HG03103 (cell line): Measurements from ENCODE around the gene MCM3.

Source experiments
- ATAC-seq: cut with Tn5 transposase; IDR thresholded peaks from one replicate; pipeline ENCODE4 v1.9.1; 2021; ENCODE audit warnings: low read depth; ENCODE audit not compliant: unreplicated experiment

MCM3 gene

GRCh38 chr6:52304983-52305390, 20.4 kb upstream of the MCM3 start:
- ATAC-seq: peak; percentile 43

GRCh38 chr6:52303178-52303577, 18.6 kb upstream of the MCM3 start:
- no peak for ATAC-seq

GRCh38 chr6:52301326-52301725, 16.8 kb upstream of the MCM3 start:
- no peak for ATAC-seq

GRCh38 chr6:52300489-52300931, 16.0 kb upstream of the MCM3 start:
- ATAC-seq: no peak

GRCh38 chr6:52299653-52300052, 15.1 kb upstream of the MCM3 start:
- no peak for ATAC-seq

DNA sequence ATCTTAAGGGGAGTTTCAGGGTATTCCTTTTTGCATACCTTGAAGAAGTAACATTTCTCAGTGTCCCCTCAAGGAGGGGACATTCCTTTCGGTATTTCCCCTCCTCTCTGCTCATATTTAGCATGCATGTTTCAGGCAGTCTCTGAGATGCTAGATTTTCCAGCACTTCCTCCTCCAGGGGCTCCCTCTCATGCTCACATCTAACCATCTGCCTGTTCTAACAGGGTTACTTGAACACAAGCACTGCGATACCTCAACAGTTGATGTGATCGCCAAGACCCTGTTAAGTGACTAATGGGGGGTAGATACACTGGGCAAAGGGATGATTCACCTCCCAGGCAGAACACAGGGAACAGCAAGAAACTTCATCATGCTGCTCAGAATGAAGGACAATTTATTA, 12.9 kb upstream of the MCM3 start:
- ATAC-seq: no peak

GRCh38 chr6:52293067-52293466, 8.5 kb upstream of the MCM3 start:
- ATAC-seq: no peak

DNA sequence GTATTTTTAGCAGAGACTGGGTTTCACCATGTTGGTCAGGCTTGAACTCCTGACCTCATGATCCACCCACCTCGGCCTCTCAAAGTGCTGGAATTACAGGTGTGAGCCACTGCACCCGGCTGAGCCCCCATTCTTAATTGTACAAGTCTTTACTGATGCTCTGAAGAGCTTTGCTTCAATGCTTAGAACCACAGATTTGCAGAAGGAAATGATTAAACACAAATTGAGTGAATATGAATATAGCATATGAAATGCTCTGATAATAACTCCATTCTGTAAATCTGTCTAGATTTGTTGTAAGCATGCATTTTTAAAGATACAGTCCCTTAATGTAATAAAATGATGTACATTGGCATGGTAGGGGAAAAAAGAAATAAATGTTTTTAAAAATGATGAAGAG, 4.3 kb upstream of the MCM3 start:
- no peak for ATAC-seq

GRCh38 chr6:52288216-52288615, 3.7 kb upstream of the MCM3 start:
- no peak for ATAC-seq

- ATAC-seq: no peak
These were observed 2.4 kb upstream of the MCM3 start for GRCh38 chr6:52286798-52287432.

- no peak for ATAC-seq
These were observed 881 bp upstream of the MCM3 start for GRCh38 chr6:52285177-52286068.

DNA sequence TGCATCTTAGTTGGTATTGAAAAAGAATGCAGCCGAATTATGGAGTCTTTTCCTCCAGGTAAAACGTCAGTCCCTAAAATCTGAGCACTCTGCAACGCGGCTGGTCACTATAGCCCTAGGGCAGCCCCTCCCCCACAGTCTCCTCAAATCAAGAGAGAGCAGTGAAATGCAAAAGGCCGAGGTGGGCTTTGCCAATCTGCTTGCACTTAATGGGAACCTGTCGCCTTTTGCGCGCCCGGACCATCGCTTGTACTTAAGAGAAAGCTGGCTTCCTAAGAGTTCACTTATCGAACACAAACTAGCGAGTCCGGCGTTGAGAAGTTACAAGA, 447 bp downstream of the MCM3 start:
- peak; percentile 2 for ATAC-seq

- ATAC-seq: no peak
These were observed 1.4 kb downstream of the MCM3 start for GRCh38 chr6:52283111-52283510.

DNA sequence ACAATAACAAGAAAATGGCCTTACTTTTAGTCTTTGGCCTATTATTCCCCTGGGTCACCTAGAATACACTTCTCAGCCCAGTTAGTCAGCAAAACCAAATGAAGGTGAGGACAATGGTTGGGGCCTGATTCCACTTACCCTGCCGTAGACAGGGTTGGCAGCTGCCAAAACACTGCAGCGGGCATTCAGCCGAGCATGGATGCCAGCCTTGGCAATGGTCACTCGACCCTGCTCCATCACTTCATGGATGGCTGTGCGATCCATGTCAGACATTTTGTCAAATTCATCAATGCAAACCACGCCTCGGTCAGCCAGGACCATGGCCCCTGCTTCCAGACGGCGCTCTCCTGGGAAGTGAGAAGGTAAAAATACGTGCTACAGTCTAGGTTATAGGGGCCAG, 8.4 kb downstream of the MCM3 start:
- no peak for ATAC-seq

DNA sequence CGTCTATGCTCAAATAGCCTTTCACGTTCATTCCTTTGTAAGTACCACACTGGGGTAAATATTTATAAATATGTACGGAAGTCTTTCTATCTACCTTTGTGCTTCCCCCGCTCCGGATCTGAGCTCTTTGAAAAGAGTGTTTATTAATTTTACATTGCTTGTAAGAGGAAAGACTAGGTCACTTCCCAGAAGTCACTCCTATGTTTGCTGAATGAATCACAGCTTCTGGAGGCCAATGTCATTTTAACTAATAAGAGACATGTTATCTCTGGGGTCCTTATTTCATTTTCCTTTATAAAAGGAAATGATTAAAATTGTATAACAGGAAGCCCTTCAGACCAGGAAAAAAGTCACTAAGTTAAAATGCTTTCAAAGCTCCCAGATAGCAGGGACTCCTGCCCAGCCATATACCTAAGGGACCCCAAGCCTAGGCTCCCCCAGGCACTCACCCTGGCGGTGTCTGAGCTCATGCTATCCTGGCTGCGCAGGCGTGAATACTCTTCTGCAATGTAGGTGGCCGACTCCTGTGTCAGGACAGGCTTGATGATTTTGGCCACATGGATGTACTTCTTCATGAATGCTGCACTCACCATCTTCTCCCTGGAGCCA, 12.6 kb downstream of the MCM3 start:
- ATAC-seq: no peak

- ATAC-seq: peak; percentile 66
These were observed 20.6 kb downstream of the MCM3 start for GRCh38 chr6:52263709-52264540.

- no peak for ATAC-seq
These were observed 21.8 kb downstream of the MCM3 start for GRCh38 chr6:52262620-52263344.

GRCh38 chr6:52261229-52261628, 23.3 kb downstream of the MCM3 start:
- ATAC-seq: no peak

DNA sequence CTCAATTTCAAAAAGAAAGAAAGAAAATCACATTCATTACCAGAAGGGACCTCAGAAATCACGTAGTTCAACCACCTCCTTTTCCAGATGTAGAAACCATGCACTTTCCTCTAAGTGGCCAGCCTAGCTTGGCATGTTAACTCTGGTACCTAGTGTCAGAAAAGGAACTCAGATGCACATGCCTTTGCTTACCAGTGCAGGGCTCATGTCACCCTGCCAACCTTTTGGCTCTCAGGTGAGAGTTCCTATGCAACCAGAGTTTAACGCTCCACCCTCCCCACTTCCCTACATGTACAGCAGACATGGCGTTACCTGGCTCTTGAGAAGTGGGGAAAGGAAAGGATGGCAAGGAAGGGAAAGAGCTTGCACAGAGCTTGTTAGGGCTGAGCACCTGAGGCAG, 23.9 kb downstream of the MCM3 start:
- ATAC-seq: no peak

GRCh38 chr6:52255434-52255833, 29.1 kb downstream of the MCM3 start:
- no peak for ATAC-seq
